Non-pigmented ciliary epithelial cell (primary cell): ENCODE results near the gene L1CAM.

Experiments used
- DNase-seq: peaks from one replicate; pipeline ENCODE4 v3.0.0-alpha.2; 2010; ENCODE audit warnings: low read depth

Gene L1CAM

DNA sequence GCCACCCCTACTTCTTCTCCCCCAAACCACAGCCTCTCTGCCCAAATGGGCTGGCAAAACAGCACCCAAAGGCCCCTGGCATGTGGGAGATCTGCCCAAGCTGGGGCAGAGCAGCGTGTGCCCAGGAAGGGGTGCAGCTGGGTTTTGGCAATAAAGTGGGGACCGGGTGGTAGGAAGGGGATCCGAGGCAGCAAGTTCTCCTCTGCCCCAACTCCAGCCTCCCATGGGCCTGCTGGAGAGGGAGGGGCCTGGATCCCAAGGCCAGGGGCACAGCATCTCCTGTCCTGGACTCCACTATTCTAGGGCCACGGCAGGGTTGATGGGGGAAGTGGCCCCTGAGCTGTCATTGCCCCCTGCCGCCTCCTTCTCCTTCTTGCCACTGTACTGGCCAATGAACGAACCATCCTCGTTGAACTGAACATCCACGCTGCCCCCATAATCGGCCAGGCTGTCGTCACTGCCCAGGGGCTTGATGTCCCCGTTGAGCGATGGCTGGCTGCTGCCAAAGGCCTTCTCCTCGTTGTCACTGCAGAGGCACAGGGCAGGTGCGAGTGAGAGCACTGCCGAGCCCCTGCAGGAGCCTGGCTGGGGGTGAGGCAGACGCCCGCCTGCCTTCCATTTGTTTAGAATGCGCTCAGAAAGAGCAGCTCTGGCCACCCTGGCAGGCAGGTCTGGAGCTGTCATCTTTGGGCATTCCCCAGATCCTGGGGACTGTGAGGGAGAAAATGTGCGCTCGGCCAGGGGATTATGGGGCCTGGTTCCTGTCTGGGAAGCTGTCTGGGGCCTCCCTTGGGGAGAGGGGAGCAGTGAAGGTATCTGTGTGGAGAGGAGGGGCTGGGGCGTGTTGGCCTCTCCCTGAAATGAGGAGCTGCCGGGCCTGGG is 23.4 kb downstream of the L1CAM start:
- no peak for DNase-seq

DNA sequence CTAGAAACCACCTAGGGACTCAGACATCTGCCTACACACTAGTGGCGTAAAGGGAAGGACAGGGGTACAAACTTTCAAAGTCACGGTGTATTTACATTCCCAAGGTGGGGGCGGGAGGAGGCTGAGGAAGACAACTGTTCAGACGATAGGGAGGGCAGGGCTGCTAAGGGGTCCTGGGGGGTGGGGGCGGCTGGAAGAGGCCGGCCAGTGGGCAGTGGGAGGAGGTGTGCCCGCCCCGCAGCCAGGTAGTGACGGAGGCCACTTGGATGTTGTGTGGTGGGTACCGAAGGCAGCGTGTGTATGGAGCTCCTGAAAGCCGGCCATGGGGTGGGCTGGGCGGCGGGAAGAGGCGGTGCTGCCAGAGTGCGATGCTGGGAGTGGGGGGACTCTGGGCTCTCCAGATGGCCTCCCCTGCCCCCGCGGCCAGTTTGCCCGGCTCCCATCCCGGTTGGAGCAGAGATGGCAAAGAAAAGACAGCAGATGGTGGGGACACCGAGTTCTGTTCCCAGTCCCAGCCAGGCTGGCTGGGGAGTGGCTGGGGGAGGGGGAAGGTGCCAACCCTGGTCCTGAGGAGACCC is 24.2 kb downstream of the L1CAM start:
- no peak for DNase-seq

DNA sequence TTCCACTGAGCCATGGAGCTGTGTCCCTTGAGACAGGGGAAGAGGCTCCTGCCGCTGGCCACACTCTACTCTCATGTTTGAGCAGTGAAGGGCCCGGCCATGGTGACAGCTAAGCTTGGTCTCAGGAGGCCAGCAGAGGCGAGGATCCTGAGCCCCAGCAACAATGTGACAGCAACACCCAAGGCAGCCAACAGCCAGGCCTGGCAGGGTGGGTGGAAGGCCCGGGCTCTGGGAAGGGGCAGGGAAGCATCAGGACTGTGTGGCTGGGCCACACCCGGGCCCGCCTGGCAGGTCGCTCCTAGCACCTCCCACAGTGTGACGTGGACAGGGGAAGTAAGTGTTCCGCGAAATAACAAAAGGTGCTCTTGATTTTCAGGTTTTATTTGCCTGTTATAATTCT is 24.8 kb downstream of the L1CAM start:
- DNase-seq, result no peak

DNA sequence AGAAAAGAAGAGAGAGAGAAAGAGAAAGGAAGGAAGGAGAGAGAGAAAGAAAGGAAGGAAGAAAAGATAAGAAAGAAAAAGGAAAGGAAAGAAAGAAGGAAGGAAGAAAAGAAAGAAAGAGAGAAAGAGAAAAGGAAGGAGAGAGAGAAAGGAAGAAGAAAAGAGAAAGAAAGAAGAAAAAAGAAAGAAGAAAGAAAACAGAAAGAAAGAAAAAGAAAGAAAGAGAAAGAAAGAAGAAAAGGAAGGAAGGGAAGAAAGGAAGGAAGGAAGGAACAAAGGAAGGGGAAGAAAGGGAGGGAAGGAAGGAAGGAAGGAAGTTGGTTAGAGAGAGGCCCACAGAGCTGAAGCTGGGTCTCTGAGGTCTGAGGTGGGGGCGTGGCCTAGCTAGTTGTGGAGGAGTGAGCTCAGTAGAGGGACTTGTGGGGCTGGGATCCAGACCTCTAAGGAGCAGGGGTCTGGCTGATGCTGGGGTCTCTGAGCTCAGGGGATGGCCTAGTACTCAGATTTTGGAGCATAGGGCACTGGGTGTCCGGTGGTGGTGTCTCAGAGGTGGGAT is 28.5 kb downstream of the L1CAM start:
- DNase-seq, result no peak

DNA sequence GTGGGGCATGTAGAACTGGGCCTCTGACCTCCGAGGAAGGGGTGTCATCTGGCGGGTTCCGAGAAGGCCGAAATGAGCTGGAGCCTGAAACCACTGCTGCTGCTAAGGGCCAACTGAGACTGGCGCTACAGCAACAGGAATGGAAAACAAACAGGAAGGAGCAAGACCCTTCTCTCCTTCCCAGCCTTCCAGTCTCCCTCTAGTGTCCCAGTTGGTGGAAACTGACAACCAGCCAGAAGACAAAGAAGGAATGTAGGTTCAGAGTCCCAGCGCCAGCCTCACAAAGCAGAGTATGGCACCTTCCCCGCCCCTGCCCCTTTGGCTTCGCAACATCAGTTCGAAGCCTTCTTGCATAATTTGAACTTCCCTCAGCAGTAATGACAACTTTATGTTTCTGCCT is 31.3 kb downstream of the L1CAM start:
- DNase-seq, result no peak

DNA sequence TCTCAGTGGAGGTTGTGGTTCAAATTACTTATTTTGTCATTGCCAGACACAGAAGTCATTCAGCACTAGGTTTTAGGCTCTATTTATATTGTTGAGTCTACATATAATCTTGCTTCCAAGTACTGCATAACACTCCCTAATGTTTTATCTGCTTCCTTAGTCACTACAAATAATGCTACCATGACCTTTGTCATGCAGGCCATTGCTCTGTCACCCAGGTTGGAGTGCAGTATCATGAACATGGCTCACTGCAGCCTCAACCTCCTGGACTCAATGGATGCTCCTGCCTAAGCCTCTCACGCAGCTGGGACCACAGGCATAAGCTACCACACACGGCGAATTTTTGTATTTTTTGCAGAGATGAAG is 32.1 kb downstream of the L1CAM start:
- DNase-seq, result no peak

DNA sequence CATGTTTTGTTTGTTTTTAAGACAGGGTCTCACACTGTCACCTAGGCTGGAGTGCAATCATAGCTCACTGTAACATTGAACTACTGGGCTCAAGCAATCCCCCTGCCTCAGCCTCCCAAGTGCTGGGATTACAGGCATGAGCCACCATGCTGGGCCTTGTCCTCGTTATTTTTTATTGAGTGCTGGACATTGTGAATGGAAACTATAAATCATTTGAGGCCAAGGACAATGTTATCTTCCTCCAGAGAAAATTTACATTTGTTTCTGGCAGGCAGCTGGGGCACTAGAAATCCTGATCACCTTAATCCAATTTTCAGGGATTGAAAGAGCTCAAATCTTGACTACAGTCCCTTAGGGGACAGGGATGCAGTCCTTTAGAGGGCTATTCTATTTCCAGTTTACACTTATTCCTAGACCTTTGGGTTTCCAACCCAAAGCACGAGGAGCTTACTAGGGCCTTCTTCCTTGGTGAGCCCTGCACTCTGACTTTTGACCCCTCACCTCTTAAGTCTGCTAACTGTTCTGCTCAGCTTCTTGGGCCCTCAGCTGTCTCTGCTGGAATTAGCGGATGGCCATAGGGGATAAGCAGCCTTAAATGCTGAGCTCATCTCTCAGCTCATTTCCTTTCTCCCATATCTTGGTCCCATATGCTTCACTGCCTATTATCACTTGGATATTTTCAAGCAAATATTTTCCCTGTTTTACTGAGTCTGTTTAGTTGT is 32.6 kb downstream of the L1CAM start:
- DNase-seq, result no peak

DNA sequence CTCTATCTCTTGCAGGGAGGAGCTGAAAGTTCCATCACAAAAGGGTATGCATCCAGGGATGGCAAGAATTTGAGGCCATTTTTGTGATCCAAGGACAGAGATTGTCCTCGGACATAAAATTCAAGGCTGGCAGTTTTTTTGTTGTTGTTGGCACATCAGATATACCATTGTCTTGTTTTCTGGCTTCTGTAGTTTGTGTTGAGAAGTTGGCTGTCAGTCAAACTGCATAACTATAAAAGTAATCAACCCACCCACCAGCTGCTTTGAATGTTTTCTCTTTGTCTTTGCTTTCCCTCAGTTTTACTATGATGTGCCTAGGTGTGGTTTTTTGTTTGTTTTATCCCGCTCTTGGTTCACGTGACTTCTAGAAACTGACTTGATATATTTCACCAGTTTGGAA is 34.0 kb downstream of the L1CAM start:
- no peak for DNase-seq

DNA sequence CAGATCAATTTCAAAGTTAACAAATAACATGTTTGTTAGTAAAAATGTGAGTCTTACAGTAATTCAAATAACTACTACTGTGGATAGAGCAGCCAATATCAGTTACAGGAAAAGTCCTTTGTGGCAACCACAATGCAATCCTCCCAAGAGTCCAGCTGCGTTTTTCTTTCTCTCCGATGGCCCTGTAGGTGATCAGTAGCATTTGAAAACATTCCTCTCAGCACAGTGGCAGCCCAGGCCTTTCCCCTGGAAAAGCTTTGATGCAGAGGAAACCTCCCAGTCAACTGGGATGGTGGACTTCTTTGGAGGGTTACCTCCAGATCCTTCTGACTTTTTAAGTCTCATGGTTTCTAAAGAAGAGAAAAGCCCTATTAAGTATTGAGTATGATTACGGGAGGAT is 37.6 kb downstream of the L1CAM start:
- DNase-seq, result no peak

DNA sequence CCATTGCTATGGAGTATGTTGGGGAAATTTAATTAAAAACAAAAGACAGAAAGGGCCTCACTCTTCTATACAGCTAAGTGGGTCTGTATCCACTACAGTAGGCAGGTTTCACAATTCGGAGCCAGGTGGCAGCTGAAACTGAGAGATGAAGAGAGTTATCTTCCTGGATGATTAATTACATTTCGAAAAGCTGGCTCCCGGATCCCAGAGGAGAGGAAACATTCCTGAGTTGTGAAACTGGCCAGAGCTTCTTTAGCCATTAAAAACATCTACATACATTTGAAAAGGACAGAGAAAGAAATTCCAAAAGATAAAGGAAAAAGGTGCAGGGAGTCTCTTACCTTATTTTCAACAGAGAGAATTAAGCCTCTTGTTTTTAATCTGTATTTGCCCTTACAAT is 40.1 kb downstream of the L1CAM start:
- DNase-seq, result no peak

DNA sequence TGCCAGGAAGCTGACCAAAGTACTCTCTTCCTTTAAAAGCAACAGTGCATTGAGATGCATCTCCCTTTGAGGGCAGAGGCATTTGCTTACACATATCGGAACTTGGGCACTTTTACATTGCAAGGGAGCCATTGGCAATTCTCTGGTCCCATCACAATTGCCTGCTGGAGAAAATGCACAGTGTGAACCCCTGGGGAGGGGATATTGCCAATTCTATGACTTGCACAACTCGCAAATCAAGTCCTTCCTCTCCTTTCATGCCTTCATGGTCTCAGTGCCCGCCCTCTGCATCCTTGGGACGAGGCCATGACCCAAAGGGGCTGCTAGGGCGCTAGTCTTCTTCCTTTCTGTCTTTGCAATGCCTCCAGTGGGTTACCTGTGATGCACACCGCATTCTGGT is 40.8 kb downstream of the L1CAM start:
- DNase-seq, result no peak

DNA sequence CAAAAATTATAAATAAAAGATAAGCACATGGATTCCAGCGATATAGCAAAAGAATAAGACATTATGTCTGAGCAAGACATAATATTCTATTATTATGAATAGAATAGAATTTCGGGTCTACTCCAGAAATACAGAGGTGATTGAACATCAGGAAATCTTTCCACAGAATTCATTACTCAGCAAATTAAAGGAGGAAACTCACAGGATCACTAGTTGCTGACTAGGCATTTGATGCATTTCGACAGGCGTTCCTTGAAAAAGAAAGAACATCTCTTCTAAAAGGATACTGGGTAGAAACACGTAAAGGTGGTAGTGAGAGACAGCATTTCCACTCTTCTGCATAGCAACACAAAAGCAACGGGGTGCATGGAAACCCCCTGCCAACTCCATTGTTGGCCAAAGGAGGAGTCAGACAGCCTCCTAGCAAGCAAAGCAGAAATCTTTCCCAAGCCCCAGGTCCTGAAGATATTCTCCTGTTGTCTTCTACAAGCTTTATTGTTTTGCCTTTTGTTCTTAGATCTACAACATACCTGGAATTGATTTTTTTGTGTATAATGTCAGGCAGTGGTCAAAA is 41.4 kb downstream of the L1CAM start:
- DNase-seq, result no peak

DNA sequence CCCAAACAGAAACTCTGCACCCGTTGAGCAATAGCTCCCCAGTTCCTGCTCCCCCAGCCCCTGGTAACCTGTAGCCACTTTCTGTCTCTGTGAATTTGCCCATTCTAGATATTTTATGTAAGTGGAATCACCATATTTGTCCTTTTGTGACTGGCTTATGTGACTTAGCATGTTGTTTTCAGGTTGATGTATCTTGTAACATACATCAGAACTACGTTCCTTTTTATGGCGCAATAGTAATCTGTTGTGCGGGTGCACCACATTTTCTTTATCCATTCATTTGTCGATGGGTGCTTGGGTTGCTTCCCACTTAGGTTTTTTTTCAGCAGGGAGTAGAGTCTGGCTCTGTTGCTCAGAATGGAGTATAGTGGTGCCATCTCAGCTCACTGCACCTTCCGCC is 49.1 kb downstream of the L1CAM start:
- DNase-seq, result no peak

DNA sequence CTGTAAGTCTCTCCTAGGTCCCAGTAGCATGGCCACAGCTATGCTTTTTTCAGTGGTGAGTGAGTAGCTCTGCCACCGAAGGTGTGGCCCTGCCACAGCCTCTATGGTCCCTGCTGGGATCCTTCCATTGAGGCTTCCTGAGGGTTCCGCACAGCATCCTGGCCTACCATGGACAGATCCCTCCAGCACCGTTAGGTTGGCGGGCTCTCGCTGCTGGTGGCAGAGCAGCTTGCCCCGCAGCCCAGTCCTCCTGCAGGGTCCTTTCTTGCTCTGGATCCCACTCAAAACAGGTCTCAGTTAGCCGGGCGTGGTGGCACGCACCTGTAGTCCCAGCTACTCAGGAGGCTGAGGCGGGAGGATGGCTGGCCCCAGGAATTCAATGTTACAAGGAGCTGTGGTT is 53.2 kb downstream of the L1CAM start:
- DNase-seq, result no peak

DNA sequence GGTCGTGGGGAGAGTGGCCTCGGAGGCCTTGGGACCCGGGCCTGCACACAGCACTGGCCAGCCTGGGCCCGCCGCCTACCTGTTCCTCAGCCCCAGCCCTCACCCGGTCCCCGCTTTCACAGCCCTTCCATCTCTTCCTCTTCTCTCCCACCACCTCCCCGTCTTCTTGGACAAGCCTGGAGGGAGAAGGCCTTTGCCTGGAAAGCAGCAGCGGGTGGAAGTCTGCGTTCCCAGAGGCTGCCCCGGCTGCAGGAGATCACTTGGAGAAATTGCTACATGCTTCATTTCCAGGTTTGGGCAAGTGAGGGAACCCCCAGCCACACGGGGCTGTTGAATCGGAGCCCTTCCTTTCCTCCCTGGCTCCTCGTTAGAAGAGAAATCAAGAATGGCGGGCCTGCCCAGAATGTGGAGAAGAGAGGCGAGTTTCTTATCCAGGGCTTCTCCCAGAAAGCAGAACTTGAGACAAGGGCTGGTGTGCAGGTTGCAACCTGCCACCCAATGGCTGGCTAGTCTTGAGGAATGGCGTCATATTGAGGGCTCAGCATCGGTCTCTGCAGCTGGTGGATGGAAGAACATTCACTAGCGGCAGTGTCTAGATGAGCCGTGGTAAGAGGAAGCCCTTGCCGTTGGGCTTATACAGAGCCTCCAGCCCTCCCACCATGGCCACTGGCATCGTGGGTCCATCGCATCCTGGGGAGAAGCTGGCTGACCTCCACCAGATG is 54.4 kb downstream of the L1CAM start:
- no peak for DNase-seq

DNA sequence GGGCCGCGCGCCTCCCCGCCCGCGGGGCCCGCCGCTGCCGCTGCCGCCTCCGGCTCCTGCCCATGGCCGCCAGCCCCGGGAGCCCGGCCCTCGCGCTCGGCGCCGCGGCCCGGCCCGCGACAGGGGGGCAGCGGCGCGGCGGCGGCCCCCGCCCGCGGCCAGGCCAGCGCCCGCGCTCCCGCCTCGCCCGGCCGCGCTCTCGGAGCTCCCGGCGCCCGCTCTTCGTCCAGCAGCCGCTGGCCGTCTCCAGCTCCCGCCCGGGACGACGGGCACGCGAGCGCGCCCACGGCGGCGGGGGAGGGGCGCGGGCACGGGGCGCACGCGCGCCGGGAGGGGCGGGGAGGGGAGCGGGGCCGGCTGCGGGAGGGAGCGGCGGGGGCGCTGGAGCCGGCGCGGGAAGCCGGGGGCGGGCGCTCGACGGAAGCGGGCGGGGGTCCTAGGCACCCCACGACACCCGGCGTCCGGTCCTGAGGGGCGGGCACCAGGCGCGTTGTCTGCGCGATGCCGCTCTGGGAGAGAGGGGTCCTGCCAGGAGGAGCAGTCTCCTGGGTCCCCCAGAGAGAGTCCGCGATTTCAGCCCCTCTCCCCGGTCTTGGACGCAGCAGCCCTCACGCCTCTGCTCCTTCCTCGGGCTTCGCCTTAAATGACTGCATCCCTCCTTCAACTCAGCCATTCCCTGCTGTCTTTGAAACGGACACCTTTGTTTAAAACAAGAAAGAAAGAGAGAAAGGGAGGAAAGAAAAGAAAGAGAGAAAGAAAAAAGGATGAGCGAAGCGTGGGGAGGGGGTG is 55.1 kb downstream of the L1CAM start:
- DNase-seq, result no peak

DNA sequence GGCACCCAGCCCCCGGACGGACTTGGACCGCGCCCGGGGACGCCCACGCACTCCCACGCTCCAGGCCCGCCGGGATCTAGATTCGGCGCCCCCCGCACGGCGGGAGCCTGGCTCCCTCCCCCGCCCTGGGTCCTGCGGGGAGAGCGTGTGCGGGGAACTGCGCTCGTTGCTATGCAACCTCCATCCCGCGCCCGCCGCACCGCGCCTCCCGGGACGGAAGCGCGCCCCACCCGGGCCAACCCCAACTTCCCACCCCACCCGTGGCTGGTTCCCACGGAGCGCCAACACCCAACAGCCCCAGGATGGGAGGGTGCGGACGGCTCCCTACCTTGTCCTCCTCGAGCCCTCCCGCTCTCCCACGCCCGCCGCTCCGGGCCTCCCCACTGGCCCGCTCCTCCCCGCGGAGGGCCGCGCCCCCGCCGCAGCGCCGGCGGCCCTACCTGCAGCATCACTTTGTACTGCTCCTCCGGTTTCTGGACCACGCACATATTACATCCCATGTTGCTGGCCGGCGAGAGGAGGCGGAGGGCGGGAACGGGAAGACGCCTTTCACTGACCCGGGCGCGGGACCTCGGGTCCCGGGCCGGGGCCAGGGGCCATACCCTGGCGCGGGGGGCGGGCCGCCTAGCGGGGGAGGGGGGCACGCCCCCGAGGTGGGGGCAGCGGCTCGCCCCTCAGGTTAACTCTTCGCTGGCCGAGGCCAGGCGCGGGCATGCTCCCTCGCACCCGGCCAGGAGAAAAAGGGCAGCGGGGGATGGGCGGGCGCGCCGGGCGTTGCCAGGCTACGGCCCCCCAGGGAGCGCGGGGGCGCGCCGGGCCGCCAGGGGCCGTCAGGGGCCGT is 56.0 kb downstream of the L1CAM start, which contains the start of gene PDZD4:
Gene PDZD4, minus strand, starts transcription at position 746 of the 841 bp plus-strand sequence. Its CDS starts 246 bp downstream, at position 500.
- no peak for DNase-seq

DNA sequence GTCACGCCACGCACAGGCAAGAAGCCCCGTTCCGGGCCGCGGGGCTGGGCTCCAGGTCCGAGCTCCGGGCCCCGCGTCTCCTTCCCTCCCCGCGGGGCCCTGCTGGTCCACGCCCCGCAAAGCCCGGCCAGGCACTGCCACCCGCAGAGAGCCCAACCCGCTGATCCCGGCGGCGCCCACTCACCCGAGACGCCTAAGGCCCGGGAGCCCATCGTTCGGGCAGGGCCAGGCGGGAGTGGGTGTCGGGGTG is 56.5 kb downstream of the L1CAM start:
- no peak for DNase-seq

DNA sequence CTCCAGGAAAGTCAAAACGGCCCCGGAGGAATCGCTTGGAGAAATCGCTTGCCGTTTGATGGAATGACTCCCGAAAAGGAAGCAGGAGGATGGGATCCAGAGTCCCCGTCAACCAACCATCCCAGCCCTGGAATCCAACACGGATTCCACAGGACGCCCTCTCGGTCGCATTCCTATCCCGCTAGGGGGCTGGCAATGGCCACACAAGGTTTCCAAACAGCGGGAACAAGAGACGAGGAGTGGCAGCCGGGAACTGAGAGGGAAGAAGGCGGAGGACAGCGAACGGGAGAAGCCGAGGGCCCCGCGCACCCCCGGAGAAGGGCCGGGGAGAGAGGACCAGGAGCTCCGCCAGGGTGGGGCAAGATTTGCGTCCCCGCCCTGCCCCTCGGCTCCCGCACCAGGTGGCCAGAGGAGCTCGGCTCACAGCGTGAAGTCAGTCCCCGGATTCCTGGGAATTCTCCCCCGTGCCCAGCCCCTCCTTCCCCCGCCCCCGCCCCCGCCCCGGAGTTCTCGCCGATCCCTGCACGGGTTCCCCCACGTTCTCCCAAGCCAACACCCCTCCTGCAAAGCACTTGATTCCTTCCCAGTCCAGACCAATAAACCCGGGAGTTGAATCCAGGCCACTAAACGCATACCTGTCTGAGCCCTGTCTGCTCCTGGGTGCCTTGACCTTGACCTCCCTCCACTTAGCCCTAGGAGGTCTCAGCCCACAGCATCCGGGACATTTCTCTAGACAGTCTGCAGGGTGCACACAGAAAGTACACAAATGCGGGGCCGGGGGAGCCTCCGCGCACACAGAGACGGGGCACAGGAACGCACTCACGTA is 57.0 kb downstream of the L1CAM start:
- DNase-seq, result no peak
